DLD1 (cell line): ENCODE results near the gene HSPG2.
"Not testable (repeated sequence)": the region's sequence is repeated elsewhere in the genome, so short reads cannot be mapped to it uniquely, and the experiment has no call there.

ENCODE experiments used
- in situ Hi-C: cut with HindIII; loops from 2 replicates; pipeline ENCODE4 v1.10.0; 2017; ENCODE audit warnings: low sequenced_read_pairs

Gene HSPG2

DNA sequence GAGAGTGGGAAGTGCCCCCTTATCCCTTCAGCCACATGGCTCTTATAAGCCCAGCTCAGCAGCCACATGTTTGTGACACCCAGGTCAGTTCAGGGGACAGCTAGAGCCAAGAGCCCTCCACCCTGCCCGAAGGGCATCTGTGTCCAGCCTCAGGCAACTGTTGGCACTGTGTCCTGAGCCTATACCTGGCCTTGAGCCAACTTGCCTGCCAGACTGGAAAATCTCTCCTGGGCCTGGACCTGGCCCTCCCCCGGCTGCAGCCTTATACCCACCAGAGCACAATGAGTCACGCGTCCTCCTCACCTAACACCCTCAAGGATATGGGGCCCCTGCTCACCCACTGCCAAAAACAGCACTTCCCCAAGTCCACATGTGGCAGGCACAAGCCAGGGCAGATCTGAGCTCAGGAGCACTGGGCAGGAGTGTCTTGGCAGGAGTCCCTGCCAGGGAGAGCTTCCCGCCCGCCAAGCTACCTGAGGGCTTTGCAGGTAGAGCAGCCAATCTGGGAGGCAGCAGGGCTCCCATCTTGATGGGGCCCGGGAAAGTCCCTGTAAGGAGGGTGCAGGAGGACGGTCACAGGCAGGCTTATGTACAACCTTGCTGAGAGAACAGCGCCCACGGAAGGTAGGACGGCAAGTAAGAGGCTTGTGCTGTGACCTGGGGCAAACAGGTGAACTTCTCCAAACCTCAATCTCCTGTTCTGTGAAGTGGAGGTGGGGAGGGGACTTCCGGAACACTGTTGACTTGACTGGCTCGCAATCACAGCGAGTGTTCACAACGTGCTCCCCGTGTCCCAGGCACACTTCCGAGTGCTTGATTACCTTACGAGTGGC lies 19.8 kb upstream of the HSPG2 start:
- in situ Hi-C loops: no loop called here

DNA sequence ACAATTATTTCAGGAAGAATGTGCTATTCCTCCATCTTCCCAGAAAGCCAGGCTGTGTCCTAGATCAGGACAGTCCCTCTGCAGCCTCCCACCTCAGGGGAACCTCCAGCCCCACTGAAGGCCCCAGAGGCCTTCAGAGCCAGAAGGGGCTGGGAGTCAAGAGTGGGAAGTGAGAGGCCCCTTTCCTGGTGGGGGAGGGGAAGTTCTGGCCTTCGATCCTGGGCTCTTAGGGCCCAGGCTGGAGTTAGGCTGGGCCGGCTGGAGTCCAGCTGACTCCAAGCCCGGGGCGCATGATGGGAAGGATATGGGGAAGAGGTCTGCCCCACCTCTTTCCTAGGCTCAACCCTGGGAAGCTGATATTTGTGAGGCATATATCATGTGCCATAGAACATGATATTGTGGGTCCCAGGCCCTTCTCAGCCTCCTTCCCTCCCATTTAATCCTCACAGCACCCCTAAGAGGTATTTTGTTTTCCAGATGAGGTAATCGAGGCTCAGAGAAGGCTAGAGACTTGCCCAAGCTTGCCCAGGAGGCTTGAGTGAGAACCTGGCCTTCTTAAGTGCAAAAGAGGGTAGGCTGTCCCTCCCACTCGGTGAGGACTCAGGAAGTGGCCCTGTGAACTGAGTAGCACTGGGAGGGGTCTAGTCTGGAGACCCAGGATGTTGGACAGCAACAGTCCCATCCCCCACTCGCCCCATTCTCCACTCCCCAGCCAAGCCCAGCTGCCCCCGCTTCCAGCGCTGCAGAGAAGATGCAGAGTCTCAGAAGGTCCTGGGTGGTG lies 18.6 kb upstream of the HSPG2 start:
- in situ Hi-C loops: no loop called here

- in situ Hi-C loops: no loop called here
Measured at GRCh38 chr1:21955058-21955457, 17.9 kb upstream of the HSPG2 start.

DNA sequence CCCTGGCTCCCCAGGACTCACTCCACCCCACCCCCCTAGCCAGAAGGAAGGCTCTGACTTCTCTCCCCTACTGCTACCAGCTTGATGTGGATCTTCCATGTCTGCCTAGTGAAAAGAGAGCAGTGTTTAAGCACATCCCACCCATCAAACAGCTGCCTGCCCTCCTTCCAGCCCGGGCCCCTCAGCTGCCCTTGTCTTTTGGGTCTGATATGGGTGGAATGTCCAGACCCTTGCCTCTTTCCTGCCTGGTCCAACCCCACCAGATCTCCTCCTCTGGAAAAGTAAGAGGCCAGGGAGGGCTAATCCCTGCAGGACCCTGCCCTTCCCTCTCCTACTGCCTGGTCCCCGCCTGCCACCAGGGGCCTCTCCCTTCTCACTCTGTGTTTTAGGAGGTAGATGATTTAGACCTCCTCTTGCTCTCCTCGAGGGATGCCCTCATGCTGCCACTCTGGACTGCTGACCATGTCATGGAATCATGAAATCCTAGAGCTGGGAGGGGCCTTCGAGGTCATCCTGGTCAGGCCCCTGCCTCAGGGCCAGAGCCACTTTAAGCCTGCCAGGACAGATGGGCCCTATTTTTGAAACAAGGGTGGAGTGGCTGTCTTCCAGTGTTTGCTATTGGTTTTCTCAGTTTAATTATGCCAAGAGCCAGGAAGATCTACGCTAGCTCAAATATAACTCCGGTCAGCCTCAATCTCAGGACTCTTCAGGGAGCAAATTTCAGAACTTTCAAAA lies 15.8 kb upstream of the HSPG2 start:
- in situ Hi-C loops: no loop called here

DNA sequence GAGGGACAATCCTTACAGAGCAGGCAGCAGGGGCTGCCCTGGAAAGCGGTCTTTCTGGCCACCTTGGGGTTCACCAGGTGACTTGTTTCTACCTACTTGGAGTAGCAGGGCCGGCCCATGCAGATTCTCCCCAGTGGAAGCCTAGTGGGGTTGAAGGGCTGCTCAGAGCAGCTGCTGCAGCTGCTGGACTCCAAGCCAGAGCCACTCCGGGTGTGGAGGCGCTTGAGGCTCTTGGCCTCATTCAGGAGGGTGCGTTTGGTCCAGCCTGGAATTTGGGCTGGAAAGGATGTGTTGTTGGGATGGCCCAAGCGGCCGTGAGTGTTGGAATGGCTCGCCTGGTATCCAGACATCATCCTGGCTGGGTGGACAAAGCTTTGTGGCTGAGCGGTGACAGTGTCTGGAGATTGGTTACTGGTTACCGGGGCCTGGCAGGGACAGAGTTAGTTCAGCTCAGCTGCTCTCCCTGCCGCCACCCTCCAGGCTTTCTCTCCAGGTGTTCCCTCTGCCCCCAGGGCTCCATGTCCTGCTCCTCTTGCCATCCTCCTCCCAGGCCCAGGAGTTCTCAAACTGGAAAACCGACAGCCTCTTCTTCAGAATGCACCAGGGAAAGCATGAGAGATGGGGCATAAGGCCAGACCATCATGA lies 14.2 kb upstream of the HSPG2 start:
- in situ Hi-C loops: no loop called here

GRCh38 chr1:21950734-21951133 lies 13.6 kb upstream of the HSPG2 start:
- in situ Hi-C loops: no loop called here

GRCh38 chr1:21946836-21947587 lies 9.9 kb upstream of the HSPG2 start:
- in situ Hi-C loops: no loop called here

- in situ Hi-C loops: no loop called here
Measured at GRCh38 chr1:21944733-21945073, 7.6 kb upstream of the HSPG2 start.

DNA sequence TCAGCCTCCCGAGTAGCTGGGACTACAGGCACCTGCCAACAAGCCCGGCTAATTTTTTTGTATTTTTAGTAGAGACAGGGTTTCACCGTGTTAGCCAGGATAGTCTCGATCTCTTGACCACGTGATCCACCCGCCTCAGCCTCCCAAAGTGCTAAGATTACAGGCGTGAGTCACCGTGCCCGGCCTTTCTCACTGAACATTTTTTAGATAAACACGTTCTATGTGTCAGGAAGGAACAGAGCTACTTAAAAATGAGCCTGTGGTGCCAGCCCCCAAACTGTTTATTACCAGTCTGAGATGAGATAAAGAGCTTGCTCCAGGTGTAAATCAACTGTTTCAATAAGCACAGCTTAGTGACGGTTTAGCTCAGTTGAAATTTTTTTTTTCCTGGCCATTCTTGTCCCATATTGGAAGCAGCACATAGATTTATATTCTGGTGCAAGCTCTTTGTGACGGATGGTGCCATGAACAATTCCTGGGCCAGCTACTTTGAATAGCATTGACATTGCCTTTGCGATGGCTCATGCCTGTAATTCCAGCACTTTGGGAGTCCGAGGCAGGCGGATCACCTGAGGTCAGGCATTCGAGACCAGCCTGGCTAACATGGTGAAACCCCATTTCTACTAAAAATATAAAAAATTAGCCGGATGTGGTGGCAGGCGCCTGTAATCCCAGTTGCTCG lies 6.0 kb upstream of the HSPG2 start:
- in situ Hi-C loops: not testable (repeated sequence)

GRCh38 chr1:21942464-21942863 lies 5.4 kb upstream of the HSPG2 start:
- in situ Hi-C loops: no loop called here

DNA sequence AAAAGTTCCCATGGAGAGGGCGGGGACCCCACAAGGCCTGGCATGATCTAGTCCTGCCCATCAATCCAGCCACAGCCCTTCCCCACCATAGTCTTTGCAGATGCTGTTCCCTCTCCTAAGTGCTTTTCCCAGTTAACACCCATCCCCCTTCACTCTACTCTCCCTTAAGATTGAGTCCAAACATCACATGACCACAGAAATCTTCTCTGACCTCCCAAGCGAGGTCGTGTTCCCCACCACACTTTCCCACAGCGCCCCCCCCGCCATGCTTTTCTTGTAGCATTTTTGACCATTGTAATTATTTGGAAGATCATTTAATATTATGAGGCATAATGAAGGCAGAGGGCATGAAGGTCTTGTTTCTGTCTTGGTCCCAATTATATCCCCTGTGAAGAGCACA lies 4.3 kb upstream of the HSPG2 start:
- in situ Hi-C loops: no loop called here

GRCh38 chr1:21940492-21940891 lies 3.4 kb upstream of the HSPG2 start:
- in situ Hi-C loops: no loop called here

DNA sequence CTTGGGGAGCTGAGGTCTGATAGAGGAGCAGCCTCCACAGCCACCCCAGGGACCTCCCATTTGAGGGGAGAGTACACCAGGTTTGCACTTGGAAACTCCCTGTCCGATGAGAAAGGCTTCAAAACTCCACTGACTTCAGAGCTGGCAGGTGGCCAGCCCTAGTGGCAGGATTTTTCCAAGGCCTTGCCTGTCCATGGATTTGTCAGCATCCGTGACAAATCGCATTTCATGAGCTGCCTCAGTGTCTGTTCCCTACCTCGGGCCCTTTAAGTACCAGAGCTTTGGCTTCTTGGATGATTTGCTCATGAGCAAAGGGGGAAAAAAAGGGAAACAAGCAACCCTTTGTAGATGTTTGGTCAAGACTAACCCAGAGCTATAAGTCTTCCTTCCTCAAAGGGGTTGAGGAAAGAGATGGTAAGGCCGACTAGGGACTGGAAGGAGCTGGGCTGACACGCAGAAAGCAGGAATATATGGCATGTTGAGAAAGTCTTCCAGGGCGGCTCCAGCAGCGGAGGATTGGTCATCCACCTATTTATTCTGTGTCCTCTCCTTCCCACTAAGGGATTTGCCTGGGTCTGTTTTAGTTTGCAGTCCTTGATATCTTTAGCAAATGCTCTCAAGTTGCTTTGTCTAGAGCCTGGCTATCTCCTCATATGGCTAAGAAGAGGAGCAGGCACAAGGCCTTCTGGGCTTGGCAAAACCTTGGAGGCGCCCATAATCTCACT lies 2.7 kb upstream of the HSPG2 start:
- in situ Hi-C loops: no loop called here

GRCh38 chr1:21938732-21939538 lies 1.8 kb upstream of the HSPG2 start:
- in situ Hi-C loops: no loop called here

- in situ Hi-C loops: no loop called here
Measured at GRCh38 chr1:21937372-21938121, 437 bp upstream of the HSPG2 start.

DNA sequence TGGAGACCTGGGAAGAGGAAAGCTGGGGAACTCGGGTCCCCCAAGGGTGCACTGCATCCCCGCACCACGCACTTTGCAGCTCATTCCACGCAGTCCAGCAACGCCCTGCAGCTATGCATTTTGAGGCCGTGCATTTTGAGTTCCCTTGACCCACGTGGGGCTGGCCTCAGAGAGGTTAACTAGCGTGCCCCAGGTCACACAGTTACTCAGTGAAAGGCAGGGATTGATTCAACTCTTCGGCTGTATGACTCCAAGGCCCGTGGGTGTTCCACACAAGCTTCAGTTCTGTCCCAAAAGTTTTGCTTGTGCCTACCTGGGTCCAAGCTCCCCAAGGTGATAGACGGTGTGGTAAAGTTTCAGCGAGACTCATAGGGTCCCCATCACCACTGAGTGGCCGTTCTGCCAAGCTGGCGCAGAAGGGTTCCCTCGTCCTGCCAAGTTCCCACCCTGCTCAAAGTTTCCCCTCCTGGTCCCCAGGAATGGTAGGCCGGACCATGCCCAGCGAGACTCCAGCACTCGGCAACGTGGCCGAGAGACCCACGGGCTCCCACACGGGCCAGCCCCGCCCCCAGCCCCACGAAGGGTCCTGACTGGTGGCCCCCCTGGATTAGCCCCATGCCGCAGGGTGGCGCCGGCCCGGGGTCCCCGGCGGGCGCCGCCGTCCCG lies 611 bp downstream of the HSPG2 start:
- in situ Hi-C loops: no loop called here

DNA sequence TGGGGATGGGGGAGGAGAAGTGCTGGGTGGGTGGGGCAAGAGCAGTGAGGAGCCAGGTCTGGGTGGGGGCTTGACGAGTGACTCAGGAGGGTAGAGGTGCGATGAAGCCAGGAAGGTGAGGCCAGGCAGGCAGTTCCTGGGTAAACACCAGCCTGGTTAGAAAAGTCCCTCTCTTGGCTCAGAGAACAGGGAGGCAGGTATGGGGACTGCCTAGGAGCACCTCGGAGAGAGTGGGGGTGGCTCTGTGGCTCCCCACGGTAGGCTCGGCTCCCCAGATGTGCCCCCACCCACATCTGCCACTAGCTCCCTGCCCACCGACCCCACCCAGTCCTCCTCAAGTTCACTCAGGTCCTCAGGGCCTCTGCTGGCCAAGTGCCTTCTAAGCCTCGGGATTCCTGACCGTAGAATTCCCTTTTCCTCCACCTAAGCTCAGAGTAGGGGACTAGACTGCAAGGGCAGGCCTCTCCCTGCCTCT lies 1.2 kb downstream of the HSPG2 start:
- in situ Hi-C loops: no loop called here
